Stimulated activated CD8-positive, alpha-beta memory T cell treated with anti-CD3 and anti-CD28 coated beads, Interleukin-15, amount 100 ng/mL, for 24 hours (primary cell): Measurements from ENCODE around the gene DNAI2.
"Not testable (repeated sequence)": the region's sequence is repeated elsewhere in the genome, so short reads cannot be mapped to it uniquely, and the experiment has no call there.

Source experiments
- DNase-seq: peaks from one replicate; pipeline ENCODE4 v3.0.0-alpha.2; 2020; ENCODE audit warnings: low read depth

The DNAI2 gene

DNA sequence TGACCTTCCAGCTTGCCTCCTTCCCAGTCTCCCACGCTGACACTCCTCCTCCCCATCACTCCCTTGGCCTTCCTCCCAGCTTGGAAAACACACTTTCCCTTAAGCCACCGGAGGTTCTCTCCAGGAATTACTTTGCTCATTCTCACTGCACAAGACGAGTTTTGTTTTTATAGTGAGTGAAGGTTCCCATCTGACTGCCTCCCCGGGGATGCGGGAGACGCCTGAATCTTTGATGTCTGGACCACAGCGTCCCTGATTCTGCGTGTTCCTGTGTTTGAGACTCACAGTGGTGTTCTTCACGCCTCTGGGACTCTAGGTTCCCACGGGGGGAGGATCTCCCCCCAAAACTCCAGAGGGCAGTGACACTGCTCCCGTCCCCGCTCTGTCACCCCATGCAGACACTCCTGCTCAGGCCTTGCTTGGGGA is 2.0 kb downstream of the DNAI2 start:
- no peak for DNase-seq

DNA sequence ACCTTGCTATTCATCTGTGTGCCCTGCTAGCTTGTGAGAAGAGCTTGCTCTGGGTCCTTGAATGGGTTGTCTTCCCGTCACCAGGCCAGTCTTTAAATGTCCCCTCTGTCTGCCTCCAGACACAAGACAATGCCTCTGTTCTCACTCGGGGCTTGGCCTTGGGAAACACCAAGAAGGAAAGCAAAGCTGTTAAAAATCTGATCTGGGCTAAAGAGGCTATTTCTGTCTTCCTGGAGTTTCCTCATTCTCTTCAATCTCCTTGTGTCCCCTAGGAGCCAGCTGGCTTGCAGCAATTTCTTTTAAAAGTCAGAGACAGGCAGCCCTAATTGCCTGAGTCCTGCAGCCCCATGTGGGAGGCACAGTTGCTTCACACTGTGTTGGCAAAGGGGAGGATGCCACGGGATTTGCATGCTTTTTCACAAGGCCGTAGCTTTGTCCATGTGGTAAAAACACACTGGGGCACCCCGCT is 2.5 kb downstream of the DNAI2 start:
- DNase-seq = no peak

DNA sequence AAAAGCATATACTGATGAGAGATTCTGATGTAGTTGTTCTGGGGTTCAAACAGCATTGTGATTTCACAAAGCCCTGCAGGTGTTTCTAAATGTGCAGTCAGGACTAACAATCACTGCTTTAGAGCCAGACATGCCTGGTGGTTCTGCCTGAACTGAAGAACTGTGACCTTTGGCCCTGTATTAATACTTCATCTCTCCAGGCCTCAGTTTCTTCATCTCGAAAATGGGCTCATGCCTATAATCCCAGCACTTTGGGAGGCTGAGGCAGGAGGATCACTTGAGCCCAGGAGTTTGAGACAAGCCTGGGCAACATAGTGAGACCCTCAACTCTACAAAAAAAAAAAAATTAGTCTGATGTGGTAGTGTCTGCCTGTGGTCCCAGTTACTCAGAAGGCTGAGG is 3.9 kb downstream of the DNAI2 start:
- DNase-seq = no peak

DNA sequence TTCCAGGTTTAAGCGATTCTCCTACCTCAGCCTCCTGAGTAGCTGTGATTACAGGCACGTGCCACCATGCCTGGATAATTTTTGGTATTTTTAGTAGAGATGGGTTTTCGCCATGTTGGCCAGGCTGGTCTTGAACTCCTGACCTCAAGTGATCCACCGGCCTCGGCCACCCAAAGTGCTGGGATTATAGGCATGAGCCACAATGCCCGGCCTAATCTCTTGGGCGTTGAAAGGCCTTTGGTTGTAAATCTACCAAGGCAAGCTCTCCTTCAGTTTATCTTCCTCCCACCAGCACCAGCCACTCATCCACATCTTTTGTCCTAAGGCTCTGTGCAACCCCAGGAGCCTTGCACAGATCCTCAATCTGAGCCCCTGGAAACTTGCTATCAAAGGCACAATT is 5.6 kb downstream of the DNAI2 start:
- not testable (repeated sequence) for DNase-seq

DNA sequence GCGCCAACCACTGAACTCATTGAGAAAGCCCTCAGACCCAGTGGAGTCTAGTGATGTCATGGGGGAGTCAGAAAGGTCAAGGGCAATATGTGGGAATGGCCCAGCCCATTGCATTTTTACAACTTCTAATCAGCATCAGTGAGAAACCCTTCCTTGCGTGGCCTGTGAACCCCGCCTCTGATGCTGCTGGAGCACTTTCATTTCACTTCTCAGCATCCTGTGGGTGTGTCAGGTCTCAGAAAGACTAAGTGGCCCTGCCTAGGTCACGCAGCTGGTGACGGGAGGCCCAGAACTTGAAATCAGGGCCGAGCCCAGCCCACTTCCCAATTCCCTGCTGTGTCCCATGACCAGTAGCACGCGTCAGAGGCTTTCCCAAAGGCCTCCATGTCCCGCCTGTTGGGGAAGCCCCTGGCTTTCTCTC is 6.1 kb downstream of the DNAI2 start:
- DNase-seq = no peak

DNA sequence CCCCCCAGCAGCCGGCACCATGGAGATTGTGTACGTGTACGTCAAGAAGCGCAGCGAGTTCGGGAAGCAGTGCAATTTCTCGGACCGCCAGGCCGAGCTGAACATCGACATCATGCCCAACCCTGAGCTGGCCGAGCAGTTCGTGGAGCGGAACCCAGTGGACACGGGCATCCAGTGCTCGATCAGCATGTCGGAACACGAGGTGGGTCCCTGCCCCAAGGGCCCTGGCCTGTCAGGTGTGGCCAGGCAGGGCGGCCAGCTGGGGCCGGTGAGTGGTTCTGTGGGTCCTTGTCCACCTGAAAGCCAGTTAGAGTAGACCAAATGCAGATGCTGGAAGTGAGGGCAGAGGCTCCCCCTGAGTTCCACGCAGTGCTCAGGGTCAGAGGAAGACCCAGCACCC is 7.8 kb downstream of the DNAI2 start:
- DNase-seq = no peak

DNA sequence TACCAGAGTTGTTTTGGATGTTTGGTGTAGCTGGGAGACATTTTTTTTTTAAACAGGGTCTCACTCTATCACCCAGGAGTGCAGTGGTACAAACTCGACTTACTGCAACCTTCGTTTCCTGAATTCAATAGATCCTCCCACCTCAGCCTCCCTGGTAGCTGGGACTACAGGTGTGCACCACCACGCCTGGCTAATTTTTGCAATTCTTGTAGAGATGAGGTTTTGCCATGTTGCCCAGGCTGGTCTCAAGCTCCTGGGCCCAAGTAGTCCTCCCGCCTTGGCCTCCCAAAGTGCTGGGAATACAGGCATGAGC is 8.2 kb downstream of the DNAI2 start:
- not testable (repeated sequence) for DNase-seq

DNA sequence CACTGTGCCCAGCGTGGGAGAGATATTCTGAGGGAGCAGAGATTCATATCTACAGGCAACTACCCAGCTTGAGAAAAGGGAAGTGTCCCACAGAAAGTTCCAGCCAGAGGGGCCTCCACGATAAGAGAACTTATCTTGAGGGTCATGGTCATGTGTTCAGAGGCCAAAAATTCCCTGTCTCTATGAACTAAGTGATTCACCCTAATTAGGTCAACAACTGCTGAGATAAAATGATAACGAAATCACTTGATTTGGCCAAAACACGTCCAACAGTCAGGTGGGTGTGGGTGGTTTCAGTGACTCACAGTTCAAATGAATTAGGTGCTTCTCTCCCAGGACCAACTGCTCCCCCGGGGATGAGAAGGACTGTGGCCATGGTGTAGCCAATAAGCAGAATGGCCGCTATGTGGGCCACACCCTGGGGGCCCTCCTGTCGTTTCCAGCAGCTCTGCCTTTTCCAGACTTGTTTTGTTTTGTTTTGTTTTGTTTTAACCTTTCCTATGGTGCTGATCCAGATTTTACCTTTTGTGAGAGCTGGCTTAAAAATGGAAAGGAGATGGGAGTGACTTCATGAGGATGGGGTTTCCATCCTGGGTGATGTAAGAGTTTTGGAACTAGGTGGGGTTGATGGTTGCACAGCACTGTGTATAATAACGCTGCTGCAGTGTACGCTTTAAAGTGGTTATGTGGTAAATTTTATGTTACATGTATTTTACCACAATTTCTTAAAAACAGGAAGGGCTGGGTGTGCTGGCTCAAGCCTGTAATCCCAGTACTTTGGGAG is 8.7 kb downstream of the DNAI2 start:
- DNase-seq = no peak

DNA sequence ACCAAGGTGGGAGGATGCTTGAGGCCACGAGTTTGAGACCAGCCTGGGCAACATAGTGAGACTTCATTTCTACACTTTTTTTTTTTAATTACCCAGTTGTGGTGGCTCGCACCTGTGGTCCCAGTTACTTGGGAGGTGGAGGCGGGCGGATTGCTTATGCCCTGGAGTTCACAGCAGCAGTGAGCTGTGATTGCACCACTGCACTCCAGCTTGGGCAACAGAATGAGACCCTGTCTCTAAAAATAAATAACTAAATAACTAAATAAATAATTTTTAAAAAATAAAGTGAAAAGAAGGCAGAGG is 9.3 kb downstream of the DNAI2 start:
- no peak for DNase-seq

DNA sequence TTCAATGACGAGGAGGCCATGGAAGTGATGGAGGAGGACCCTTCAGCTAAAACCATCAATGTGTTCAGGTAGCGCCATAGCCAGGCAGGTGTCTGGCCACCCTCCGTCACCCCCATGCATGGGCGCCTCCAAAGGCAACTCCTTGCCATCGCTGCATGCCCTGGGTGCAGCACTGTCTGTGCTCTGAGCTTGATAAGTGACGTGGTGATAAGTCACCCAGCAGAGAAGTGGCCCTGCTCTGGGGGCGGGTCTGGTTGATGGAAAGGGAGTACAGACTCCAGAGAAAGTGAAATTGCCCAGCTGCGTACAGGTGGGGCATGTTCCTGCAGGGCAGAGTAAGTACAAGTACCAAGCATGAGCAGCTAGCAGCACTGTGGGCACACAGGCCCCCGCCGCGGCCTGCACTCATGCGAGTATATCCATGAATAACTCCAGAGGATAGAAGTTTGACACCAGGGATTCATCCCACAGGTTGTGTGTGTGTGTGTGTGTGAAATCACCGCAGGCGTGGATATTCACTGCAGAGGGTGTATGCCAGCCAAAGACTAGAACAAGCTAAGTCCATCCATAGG is 13.1 kb downstream of the DNAI2 start:
- DNase-seq = no peak

DNA sequence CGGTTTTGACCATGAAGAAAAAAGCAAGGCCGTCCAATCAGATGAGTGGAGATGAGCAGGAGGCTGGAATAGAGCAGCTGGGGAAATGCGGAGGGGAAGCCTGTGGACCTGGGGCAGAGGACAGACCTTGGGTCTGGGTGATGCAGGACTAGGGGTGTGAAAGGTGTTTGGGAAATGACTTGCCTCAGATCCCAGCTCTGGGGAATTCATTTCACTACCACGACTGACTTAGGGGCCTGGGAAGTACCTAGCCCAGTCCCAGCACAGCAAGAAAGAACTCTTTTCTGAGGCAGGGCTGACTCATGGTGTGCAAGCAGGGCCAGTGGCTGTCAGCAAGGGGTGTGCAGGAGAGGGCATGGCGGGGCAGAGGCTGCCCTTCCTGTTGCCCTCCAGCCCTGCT is 14.8 kb downstream of the DNAI2 start:
- no peak for DNase-seq

DNA sequence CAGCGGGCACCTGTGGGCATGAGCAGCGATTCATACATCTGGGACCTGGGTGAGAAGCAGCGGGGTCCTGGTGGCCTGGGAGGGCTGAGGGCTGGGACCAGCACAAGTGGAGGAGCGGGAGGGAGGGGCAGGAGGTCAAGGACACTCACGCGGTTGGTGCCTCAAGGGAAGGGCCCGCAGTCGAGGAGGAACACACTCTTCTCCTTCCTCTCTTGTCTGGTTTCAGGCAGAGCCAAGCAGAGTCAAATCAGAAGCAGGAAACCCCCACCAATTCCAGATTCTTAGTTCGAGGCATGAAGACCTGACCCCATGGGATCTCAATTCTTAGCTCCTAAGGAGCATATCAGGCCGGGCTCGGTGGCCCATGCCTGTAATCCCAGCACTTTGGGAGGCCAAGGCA is 15.7 kb downstream of the DNAI2 start:
- DNase-seq = no peak

DNA sequence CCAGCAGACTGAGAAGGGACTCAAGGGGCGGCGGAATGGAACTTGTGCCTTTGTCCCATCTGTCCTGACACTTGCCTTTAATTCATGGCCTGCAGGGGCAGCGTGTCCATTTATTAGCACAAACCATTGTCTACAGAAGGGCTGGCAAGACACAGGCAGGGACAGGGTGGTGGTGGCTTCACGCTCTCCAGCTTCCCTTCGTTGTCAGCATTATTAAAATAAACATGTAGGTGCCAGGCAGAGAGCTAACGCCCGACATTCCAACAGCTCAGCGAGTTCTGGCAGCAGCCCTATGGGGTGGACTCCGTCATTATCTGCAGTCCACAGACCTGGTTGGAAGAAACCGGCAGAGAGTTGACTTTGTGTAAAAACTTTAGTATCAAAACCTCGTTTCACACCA is 16.3 kb downstream of the DNAI2 start:
- DNase-seq = no peak

DNA sequence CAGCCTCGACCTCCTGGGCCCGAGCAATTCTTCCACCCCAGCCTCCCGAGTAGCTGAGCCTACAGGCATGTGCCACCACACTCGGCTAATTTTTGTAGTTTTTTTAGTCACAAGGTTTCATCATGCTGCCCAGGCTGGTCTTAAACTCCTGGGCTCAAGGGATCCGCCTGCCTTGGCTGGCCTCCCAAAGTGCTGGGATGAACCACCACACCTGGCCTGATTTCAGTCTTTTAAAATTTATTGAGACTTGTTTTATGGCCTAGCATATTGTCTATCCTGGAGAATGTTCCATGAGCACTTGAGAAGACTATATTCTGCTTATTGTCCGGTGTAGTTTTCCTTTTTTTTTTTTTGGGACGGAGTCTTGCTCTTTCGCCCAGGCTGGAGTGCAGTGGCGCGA is 18.5 kb downstream of the DNAI2 start:
- no peak for DNase-seq

DNA sequence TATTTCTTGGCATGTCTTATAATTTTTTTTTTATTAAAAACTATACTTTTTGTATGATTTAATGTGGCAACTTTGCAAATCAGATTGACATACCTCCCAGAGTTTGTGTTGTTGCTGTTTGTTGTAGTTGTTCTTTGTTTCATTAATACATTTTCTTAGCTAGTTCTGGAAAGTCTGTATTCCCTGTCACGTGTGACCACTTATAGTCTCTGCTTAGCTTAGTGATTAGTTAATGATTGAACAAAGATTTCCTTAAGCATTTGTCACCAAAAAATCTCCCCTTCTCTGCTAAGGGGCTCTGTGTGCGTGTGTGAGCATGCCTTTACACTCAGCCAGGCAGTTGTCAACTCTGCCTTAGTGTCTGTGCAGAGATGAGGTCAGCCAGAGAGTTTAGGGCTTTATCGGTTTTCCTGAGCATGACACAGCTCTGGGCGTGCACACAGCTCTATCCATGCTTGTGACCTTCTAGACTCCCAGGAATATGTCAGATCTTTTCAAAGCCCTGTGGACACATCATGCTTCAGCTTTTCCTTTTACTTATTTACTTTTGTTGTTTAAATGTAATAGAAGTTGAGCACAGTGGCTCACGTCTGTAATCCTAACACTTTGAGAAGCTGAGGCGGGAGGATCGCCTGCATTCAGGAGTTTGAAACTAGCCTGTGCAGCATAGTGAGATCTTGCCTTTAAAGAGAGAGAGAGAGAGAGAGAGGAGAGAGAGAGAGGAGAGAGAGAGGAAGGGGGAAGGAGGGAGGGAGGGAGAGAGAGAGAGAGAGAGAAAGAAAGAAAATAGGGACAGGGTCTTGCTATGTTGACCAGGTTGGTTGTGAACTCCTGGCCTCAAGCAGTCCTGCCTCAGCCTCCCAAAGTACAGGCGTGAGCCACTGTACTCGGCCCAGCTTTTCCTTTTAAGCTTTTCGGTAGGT is 21.9 kb downstream of the DNAI2 start:
- DNase-seq = no peak

DNA sequence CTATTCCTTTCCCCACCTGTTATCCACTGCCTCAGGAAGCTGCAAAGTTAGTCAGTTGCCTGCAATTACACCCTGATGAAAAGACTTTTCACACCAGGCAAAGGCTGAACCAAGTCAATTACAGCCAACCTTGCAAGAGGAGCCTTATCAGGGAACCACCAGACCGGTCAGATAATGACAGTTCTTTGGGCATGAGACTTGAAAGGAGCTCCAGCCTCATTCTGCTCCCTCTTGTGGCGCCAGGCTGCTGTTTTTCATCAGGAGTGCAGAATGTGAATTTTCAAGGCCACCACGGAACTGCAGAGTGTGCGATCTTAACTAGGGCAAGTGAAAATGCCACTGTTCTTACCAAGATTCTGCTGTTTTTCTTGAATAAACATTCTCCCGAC is 22.5 kb downstream of the DNAI2 start:
- DNase-seq = no peak

DNA sequence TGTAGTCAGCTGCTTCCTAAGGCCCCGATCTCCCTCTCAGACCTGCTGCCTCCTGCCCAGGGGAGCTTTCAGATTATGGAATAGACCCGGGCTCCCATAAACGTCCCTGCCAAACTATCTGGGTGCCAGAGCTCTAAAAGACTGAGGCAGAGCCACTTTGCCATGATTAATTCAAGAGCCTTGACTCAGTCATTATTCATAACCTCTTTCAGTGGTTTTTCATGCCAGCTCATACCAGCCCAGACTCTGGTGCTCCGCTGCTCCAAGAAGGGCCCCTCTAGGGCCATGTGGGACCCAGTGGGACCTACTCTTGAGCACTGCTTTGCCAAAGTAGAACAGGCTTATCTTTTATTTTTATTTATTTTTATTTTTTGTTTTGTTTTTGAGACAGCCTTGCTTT is 23.9 kb downstream of the DNAI2 start:
- DNase-seq = no peak

DNA sequence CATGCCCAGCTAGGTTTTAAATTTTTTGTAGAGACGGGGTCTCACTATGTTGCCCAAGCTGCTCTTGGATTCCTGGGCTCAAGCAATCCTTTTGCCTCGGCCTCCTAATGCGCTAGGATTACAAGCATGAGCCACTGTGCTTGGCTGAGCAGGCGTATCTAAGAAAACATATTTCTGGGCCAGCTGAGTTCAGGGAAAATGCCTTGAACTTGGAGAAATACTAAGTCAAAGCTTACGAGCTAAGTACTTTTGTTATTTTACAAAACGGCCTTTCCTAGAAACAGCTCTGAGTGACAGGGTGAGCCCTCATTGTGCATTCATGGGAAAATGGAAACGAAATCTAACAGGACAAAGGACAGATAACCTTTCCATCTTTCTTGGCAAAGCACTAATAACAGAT is 24.7 kb downstream of the DNAI2 start:
- no peak for DNase-seq

DNA sequence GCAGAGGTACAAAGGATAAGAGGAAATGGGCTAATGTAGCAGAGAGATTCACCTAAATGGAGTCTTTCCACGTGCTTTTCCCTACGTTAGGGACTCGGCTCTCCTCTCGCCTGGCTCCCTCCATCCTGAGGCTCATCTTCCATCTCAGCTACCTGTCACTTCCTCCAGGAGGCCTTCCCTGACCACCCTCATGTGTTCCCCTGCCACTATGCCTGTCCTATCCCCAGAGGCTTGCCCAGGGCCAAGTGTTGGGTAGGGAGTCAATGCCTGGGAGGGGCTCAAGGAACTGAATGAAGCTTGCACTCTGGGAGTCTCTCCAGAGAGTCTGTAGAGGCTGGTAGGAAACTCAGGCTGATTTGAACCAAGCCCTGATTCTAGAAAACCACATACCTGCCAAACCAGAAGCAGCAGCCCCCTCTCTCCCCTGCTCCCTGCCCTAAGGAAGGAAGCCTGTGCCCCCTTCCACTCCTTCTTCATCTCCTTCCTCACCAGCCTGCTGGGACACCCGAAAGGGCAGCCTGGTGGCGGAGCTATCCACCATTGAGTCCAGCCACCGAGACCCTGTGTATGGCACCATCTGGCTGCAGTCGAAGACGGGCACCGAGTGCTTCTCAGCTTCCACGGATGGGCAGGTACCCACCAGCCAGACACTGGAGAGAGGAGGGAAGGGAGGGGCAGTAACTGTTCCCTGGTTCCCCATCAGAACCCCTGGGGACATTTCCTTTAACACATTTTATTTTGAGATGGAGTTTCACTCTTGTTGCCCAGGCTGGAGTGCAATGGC is 25.4 kb downstream of the DNAI2 start:
- no peak for DNase-seq

DNA sequence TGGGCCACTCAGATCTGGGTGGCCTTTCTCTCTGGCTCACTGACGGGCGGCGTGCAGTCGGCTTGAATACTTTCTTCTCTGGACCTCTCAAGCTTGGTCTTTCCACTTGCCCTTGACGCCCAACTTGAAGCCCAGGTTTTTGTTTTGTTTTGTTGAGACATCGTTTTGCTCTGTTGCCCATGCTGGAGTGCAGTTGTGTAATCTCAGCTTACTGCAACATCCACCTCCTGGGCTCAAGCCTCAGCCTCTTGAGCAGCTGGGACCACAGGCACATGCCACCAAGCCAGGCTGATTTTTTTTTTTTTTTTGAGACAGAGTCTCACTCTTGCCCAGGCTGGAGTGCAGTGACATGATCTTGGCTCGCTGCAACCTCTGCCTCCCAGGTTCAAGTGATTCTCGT is 29.3 kb downstream of the DNAI2 start:
- no peak for DNase-seq

DNA sequence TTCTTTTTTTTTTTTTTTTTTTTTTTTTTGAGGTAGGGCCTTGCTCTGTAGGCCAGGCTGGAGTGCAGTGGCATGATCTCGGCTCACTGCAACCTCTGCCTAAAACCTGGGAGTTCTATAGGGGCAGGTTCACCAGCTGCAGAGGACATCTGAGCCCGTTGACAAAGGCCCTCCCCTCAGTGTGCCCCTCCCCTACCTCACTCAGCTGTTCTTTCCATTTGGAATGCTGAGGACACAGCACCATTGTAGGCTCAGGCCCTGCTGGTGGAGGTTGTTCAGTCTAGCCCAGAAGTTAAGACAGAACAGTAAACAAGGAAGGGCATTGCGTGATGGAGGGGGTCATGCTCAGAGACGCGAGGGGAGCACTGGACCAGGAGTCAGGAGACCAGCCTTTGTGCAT is 30.1 kb downstream of the DNAI2 start:
- DNase-seq = no peak

DNA sequence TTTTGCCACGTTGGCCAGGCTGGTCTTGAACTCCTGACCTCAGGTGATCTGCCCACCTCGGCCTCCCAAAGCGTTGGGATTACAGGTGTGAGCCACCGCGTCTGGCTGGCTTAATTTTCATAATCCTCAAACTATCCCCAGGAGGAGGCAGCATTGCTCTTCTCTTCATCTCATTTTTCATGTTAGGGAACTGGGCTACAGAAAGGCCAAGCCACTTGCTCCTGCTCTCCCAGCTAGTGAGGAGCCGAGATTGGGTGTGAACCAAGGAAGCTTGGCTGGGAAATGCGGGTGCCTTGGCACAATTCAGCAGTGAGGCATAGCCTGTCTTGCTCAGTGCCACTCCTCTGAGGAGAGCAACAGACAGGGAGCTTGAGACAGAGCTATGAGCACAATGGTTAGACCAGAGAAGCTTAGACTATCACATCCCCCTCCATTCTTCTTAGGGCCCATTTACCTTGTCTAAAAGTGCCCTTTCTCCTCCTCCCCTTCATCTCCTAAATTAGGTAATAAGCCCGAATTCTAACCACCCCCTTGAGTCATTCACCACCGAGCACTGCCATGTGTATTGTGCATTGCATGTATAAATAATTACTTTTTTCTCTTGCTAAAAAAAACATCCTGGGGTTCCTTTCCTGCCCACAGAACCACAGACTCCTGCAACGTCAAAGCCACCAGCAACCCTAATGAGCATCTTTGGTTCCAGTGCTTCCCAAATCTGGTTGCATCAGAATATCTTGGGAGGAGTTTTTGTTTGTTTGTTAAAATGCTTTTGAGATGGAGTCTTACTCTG is 32.0 kb downstream of the DNAI2 start:
- DNase-seq = no peak
